HL-60 (cell line): ENCODE results near the gene SIDT2.

Experiments used
- POLR2AphosphoS5 ChIP-seq: IDR thresholded peaks from 2 replicates; pipeline ENCODE4 v1.6.1; 2012; ENCODE audit warnings: low read depth
- SPI1 ChIP-seq: IDR thresholded peaks from 2 replicates; pipeline ENCODE4 v1.6.1; 2012; ENCODE audit warnings: low read depth, mild to moderate bottlenecking, borderline replicate concordance
- TF ChIP-seq, protein P1 (sequence below): IDR thresholded peaks from one replicate; pipeline ENCODE4 v1.5.1; 2011; ENCODE audit warnings: low read length, control low read depth, inconsistent platforms; ENCODE audit not compliant: insufficient read depth
- TF ChIP-seq, protein P2 (sequence below): IDR thresholded peaks from 2 replicates; pipeline ENCODE4 v1.6.1; 2012; ENCODE audit warnings: low read depth; ENCODE audit not compliant: insufficient replicate concordance

DNA sequence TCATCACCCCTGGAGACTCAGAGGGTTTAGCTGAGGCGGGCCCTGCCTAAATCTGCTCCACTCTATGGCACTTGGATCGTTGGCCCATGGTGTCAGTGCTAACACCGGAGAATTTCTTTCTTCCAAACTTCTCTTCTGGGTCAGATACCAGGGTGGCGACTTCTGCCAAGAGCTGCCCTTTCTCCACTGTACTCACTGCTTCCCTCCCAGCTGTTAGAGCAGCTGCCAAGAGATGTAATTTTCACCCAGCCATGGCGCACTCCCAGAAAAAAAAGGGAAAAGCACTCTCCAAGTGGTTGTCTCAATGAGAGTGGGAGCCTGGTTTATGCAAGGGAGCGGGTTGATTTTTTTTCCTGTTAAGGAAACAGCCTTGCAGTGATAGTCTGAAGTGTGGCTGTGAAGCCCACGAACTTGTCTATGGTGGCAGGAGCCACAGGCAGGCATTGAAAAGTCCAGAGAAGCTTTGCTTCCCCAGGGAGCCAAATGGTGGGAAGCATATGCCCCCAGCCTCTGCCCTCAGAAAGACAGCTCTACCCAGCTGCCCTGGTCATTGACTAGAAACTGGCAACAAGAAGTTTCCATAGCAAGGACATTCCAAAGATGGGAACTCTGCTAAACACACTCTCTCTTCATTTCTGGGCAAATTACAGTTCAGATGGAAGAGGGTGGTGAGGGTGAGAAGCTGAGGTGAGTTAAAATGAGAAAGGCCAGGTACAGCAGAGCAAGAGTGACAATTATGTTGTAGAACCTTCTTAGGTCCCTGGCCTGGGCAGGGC is 42.6 kb downstream of the SIDT2 start:
- TF ChIP-seq POLR2AphosphoS5 (no peak), SPI1 (no peak)
- TF ChIP-seq, protein P1, sequence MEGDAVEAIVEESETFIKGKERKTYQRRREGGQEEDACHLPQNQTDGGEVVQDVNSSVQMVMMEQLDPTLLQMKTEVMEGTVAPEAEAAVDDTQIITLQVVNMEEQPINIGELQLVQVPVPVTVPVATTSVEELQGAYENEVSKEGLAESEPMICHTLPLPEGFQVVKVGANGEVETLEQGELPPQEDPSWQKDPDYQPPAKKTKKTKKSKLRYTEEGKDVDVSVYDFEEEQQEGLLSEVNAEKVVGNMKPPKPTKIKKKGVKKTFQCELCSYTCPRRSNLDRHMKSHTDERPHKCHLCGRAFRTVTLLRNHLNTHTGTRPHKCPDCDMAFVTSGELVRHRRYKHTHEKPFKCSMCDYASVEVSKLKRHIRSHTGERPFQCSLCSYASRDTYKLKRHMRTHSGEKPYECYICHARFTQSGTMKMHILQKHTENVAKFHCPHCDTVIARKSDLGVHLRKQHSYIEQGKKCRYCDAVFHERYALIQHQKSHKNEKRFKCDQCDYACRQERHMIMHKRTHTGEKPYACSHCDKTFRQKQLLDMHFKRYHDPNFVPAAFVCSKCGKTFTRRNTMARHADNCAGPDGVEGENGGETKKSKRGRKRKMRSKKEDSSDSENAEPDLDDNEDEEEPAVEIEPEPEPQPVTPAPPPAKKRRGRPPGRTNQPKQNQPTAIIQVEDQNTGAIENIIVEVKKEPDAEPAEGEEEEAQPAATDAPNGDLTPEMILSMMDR = no peak
- TF ChIP-seq, protein P2, sequence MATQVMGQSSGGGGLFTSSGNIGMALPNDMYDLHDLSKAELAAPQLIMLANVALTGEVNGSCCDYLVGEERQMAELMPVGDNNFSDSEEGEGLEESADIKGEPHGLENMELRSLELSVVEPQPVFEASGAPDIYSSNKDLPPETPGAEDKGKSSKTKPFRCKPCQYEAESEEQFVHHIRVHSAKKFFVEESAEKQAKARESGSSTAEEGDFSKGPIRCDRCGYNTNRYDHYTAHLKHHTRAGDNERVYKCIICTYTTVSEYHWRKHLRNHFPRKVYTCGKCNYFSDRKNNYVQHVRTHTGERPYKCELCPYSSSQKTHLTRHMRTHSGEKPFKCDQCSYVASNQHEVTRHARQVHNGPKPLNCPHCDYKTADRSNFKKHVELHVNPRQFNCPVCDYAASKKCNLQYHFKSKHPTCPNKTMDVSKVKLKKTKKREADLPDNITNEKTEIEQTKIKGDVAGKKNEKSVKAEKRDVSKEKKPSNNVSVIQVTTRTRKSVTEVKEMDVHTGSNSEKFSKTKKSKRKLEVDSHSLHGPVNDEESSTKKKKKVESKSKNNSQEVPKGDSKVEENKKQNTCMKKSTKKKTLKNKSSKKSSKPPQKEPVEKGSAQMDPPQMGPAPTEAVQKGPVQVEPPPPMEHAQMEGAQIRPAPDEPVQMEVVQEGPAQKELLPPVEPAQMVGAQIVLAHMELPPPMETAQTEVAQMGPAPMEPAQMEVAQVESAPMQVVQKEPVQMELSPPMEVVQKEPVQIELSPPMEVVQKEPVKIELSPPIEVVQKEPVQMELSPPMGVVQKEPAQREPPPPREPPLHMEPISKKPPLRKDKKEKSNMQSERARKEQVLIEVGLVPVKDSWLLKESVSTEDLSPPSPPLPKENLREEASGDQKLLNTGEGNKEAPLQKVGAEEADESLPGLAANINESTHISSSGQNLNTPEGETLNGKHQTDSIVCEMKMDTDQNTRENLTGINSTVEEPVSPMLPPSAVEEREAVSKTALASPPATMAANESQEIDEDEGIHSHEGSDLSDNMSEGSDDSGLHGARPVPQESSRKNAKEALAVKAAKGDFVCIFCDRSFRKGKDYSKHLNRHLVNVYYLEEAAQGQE = no peak
